ENCODE measurements around the gene LDB3.

The LDB3 gene

DNA sequence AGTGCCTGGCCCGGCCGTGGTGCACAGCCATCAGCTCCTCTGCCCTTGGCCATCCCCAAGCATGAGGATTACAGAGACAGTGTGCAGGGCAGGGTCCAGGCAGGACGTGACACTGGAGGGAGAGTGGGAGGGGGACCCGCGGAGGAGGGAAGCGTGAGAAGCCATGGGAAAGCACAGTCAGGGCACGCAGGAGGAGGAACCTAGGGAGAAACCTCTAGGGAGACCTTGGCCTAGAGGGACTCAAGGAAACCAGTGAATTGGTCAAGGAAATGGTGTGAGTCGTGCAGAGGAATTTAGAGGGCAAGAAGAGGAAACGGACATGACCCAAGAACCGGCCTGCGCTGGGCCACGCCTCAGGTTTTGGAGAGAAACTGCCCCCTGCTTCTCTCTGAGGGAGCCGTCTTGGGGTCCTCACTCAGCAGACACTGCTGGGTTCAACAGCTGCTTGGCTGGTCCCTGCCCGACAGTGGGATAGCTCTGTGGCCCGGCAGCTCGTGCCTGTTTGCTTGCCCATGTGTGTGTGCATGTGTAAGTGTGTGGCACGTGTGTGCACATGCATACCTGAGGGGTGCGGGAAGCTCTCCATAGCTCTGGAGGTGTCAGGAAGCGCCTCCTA, 10.8 kb upstream of the LDB3 start:
- no peak for DNase-seq (ENCODE audit: low spot score)
- TF ChIP-seq, protein P1, sequence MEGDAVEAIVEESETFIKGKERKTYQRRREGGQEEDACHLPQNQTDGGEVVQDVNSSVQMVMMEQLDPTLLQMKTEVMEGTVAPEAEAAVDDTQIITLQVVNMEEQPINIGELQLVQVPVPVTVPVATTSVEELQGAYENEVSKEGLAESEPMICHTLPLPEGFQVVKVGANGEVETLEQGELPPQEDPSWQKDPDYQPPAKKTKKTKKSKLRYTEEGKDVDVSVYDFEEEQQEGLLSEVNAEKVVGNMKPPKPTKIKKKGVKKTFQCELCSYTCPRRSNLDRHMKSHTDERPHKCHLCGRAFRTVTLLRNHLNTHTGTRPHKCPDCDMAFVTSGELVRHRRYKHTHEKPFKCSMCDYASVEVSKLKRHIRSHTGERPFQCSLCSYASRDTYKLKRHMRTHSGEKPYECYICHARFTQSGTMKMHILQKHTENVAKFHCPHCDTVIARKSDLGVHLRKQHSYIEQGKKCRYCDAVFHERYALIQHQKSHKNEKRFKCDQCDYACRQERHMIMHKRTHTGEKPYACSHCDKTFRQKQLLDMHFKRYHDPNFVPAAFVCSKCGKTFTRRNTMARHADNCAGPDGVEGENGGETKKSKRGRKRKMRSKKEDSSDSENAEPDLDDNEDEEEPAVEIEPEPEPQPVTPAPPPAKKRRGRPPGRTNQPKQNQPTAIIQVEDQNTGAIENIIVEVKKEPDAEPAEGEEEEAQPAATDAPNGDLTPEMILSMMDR (IDR thresholded peaks at IDR 0.05; ENCODE audit: extremely low read depth, missing control alignments), result no peak

DNA sequence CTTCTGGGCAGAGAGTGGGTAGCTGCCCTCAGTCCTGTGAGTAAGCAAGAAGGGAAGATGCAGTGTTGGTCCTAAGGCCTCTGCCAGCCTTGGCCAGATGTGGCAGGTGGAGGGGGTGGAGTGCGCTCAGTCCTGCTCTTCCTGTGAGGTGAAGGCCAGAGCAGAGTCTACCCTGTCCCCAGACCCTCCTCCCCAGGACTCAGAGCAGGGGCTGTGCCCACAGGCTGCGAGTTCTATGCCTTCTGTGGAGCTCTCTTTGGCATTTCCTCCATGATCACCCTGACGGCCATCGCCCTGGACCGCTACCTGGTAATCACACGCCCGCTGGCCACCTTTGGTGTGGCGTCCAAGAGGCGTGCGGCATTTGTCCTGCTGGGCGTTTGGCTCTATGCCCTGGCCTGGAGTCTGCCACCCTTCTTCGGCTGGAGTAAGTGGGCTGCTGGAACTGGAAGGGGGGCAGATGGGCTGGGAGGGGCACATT, 10.0 kb upstream of the LDB3 start:
- TF ChIP-seq, protein P1 (IDR thresholded peaks at IDR 0.05; ENCODE audit: extremely low read depth, missing control alignments), result no peak
- DNase-seq (ENCODE audit: low spot score), result no peak

DNA sequence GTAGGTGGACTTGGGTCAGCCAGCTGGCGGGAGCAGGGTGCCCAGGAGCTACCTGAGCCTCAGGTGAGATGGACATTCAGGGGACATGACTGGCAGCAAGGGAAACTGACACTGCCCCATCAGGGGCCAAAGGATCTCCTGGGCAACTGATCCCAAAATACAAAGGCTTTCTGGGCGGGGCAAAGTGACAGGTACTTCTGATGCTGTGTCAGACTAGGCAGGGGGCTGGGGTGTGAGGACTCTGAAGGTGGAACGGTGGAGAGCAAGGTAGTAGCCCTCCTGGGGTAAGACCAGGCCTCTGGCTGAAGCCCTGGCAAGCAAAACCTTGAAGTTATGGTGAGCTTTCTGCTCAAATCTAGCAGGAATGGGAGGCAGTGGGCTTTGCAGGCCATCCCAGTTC, 9.6 kb upstream of the LDB3 start:
- TF ChIP-seq, protein P1 (IDR thresholded peaks at IDR 0.05; ENCODE audit: extremely low read depth, missing control alignments), result no peak
- no peak for DNase-seq (ENCODE audit: low spot score)

DNA sequence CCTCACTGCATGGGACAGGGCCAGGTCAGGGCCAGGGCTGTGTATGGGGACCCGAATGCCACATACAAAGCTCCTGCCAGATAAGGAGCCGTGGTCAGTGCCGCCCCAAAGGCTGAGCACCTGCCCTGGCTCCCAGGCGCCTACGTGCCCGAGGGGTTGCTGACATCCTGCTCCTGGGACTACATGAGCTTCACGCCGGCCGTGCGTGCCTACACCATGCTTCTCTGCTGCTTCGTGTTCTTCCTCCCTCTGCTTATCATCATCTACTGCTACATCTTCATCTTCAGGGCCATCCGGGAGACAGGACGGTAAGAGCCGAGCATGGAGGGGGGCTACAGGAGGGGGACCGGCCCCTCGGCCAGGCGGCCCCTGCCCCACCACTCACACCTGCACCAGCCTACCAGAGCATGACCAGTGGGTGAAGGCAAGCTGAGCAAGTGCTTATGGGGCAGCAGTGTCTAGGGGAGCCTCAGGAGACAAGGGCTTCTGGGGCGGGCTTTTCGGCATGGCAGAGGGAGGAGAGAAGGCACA, 9.1 kb upstream of the LDB3 start:
- no peak for DNase-seq (ENCODE audit: low spot score)
- TF ChIP-seq, protein P1 (IDR thresholded peaks at IDR 0.05; ENCODE audit: extremely low read depth, missing control alignments), result no peak

DNA sequence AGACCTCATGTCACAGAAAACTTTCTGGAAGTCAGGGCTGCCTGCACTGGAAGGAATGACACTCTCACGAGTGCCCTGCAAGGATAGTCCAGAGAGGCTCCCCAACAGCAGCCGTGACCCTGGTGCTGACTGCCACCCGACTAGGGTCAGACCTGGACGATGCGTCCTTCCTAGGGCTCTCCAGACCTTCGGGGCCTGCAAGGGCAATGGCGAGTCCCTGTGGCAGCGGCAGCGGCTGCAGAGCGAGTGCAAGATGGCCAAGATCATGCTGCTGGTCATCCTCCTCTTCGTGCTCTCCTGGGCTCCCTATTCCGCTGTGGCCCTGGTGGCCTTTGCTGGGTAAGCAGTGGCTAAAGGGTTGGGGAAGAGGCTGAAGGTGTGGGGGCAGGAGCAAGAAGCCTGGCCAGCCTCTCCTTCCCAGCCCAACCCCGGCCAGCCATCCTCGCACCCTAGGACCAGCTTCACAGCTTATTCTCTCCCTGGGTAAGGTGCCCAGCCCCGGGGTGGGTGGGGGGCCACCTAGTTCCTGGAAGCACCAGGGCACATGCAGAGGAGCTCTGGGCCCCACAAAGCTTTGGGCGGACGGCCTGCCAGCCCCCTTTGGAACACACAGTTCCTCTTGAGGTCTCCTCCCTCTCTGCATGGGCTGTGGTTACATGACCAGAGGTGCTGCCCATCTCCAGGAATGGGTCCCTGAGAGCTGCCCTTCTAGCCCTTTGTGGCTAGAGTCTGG, 8.4 kb upstream of the LDB3 start:
- DNase-seq (ENCODE audit: low spot score), result no peak
- TF ChIP-seq, protein P1 (IDR thresholded peaks at IDR 0.05; ENCODE audit: extremely low read depth, missing control alignments), result no peak

DNA sequence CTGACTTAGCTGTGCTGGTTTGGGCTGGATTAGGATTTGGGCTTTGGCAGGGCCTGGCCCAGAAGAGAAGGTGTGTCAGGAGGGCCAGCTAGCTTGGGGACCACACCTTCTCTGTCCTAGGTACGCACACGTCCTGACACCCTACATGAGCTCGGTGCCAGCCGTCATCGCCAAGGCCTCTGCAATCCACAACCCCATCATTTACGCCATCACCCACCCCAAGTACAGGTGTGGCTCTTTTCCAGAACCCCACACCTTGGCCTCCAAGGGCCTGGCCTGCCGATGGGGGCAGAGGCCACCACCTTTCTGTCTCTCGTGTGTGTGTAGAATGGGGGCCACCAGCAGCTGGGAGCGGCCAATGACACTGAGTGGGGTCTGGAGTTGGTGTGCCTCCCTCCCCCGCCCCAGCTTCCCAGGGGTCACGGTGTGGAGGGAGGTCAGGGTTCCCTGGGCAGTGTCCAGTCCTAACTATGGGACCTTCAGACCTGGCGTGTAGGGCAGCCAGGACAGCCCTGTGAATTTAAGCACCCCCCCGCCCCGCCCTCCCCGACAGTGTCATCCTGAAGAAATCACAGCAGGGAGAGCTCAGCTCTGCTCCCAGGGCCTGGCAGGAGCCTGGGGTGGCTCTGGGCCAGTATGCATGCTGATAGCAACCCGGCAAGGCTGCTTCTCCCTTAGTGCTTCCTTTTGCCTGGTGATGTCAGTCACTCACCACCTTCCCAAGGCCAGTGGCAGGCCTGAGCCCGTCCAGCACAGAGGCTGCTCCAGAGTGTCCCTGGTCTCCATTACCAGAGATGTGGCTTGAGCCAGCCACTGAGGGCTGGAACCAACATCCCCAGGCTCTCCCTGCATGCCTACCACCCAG, 6.9 kb upstream of the LDB3 start:
- no peak for DNase-seq (ENCODE audit: low spot score)
- TF ChIP-seq, protein P1 (IDR thresholded peaks at IDR 0.05; ENCODE audit: extremely low read depth, missing control alignments), result no peak

All from GM20000 (cell line).